ENCODE measurements around the gene GPC6.

- TF ChIP-seq GATA2 (IDR thresholded peaks at IDR 0.05; ENCODE audit: low read depth, low read length) (no peak), GATA3 (IDR thresholded peaks at IDR 0.05; ENCODE audit: low read depth, low read length) (no peak)
Observed at GRCh38 chr13:94414141-94414540, 1187.5 kb downstream of the GPC6 start.

Data from SH-SY5Y (cell line).